Measurements from ENCODE around the gene VENTX.

GRCh38 chr10:133231244-133231945 lies 6.3 kb upstream of the VENTX start:
- TF ChIP-seq, protein P1, sequence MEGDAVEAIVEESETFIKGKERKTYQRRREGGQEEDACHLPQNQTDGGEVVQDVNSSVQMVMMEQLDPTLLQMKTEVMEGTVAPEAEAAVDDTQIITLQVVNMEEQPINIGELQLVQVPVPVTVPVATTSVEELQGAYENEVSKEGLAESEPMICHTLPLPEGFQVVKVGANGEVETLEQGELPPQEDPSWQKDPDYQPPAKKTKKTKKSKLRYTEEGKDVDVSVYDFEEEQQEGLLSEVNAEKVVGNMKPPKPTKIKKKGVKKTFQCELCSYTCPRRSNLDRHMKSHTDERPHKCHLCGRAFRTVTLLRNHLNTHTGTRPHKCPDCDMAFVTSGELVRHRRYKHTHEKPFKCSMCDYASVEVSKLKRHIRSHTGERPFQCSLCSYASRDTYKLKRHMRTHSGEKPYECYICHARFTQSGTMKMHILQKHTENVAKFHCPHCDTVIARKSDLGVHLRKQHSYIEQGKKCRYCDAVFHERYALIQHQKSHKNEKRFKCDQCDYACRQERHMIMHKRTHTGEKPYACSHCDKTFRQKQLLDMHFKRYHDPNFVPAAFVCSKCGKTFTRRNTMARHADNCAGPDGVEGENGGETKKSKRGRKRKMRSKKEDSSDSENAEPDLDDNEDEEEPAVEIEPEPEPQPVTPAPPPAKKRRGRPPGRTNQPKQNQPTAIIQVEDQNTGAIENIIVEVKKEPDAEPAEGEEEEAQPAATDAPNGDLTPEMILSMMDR (IDR thresholded peaks at IDR 0.05 in 4 of 5, conservative IDR thresholded peaks at IDR 0.05 in 1 of 5), result no peak
- no peak for TF ChIP-seq POLR2A (IDR thresholded peaks at IDR 0.05)

Data from gastrocnemius medialis (tissue), 4 donors.